Hepatocyte (in vitro differentiated cells): Measurements from ENCODE around the gene GPR18. TPM values are rescaled to one million over a fixed set of nuclear protein-coding genes. Genes with fewer than 3 reads are reported as not detected.

Experiments
- DNase-seq: peaks from one replicate; pipeline ENCODE4 v3.0.0-alpha.2; 2016; ENCODE audit warnings: low spot score
- H2AFZ ChIP-seq: fragments of 200-600 bp; sonication (generic); 2 replicates; pipeline ENCODE4 v1.6.0; 2016; ENCODE audit warnings: antibody characterized with exemption, mild to moderate bottlenecking
- H3K27ac ChIP-seq: fragments of 200-600 bp; sonication (generic); 2 replicates; pipeline ENCODE4 v1.5.1; 2016; ENCODE audit warnings: mild to moderate bottlenecking
- H3K27me3 ChIP-seq: fragments of 200-600 bp; sonication (generic); 2 replicates; pipeline ENCODE4 v1.6.1; 2016
- H3K36me3 ChIP-seq: fragments of 200-600 bp; sonication (generic); replicated peaks from 2 replicates; pipeline ENCODE4 v1.5.1; 2016; ENCODE audit warnings: low read depth; ENCODE audit not compliant: insufficient read depth
- H3K4me1 ChIP-seq: fragments of 200-600 bp; sonication (generic); 2 replicates; pipeline ENCODE4 v1.5.1; 2016; ENCODE audit warnings: mild to moderate bottlenecking, moderate library complexity; ENCODE audit not compliant: insufficient read depth
- H3K4me2 ChIP-seq: fragments of 200-600 bp; sonication (generic); 2 replicates; pipeline ENCODE4 v1.6.0; 2016
- H3K4me3 ChIP-seq: fragments of 200-600 bp; sonication (generic); 2 replicates; pipeline ENCODE4 v1.5.1; 2016; ENCODE audit warnings: mild to moderate bottlenecking
- H3K79me2 ChIP-seq: fragments of 200-600 bp; sonication (generic); 2 replicates; pipeline ENCODE4 v1.6.0; 2017; ENCODE audit warnings: mild to moderate bottlenecking
- H3K9me2 ChIP-seq: fragments of 200-600 bp; sonication (generic); replicated peaks from 2 replicates; pipeline ENCODE4 v1.6.0; 2017; ENCODE audit warnings: mild to moderate bottlenecking; ENCODE audit not compliant: insufficient read depth
- H3K9me3 ChIP-seq: fragments of 200-600 bp; sonication (generic); 2 replicates; pipeline ENCODE4 v1.5.1; 2016; ENCODE audit warnings: low read depth, mild to moderate bottlenecking
- H4K20me1 ChIP-seq: fragments of 200-600 bp; sonication (generic); 2 replicates; pipeline ENCODE4 v1.6.0; 2016; ENCODE audit warnings: mild to moderate bottlenecking; ENCODE audit not compliant: insufficient read depth, poor library complexity, severe bottlenecking
- CTCF ChIP-seq: fragments of 200-600 bp; sonication (generic); IDR thresholded peaks from 2 replicates; pipeline ENCODE4 v1.5.1; 2016; ENCODE audit warnings: antibody characterized with exemption, mild to moderate bottlenecking; ENCODE audit not compliant: poor library complexity
- EZH2 ChIP-seq: fragments of 200-600 bp; sonication (generic); IDR thresholded peaks from 2 replicates; pipeline ENCODE4 v1.6.1; 2016; ENCODE audit warnings: antibody characterized with exemption, mild to moderate bottlenecking, borderline replicate concordance
- EZH2phosphoT487 ChIP-seq: fragments of 200-600 bp; sonication (generic); IDR thresholded peaks from one replicate; pipeline ENCODE4 v1.6.1; 2018; ENCODE audit warnings: antibody characterized with exemption, mild to moderate bottlenecking, low read depth, moderate library complexity; ENCODE audit not compliant: unreplicated experiment, severe bottlenecking
- WGBS: methylation state at CpG from one replicate; pipeline ENCODE4 v1.1.6; 2016; ENCODE audit warnings: low lambda C conversion rate; ENCODE audit errors: missing lambda C conversion rate; 5-methylcytosine and 5-hydroxymethylcytosine counted together
- polyA plus RNA-seq: library from polyadenylated mRNA; unstranded; fragments of >200 nt; fragmentation: Nextera tagmentation; extraction: Ambion mirVana; gene quantifications from 2 replicates; pipeline ENCODE4 v1.2.1, GENCODE V29; 2016
- total RNA-seq: library from RNA; depleted of rRNA; stranded (reverse); fragments of >200 nt; gene quantifications from 2 replicates; pipeline ENCODE4 v1.2.3, GENCODE V29; 2014

The GPR18 gene
- total and polyA plus RNA-seq, 2 experiments from 2014 or later: not detected

- H3K36me3 ChIP-seq: no peaks in the 10 kb centered on the region
- TF ChIP-seq EZH2 (no peak), EZH2phosphoT487 (no peak), CTCF (no peak)
- DNase-seq: no peak
- H3K4me2 ChIP-seq: no peak overlapping the region
- no peaks in the 10 kb centered on the region for H3K9me3 ChIP-seq
- peaks cover 7% of the 10 kb centered on the region for H3K79me2 ChIP-seq
- H2AFZ ChIP-seq: no peak overlapping the region
- no peak overlapping the region for H3K4me3 ChIP-seq
- H3K27me3 ChIP-seq: no peaks in the 10 kb centered on the region
- H4K20me1 ChIP-seq: no peaks in the 10 kb centered on the region
- peaks cover 20% of the 10 kb centered on the region for H3K4me1 ChIP-seq
- no peaks in the 10 kb centered on the region for H3K9me2 ChIP-seq
- no peak overlapping the region for H3K27ac ChIP-seq
- 91% methylated on average over 8 of the region's 8 CpGs for WGBS
Measured at GRCh38 chr13:99305566-99305965, 47.4 kb upstream of the GPR18 start.

GRCh38 chr13:99305158-99305557 lies 47.0 kb upstream of the GPR18 start:
- H3K4me1 ChIP-seq: peaks cover 19% of the 10 kb centered on the region
- TF ChIP-seq EZH2phosphoT487 (no peak), EZH2 (no peak), CTCF (no peak)
- H3K27ac ChIP-seq: no peak overlapping the region
- 77% methylated on average over 5 of the region's 5 CpGs for WGBS
- H3K4me3 ChIP-seq: no peak overlapping the region
- H3K79me2 ChIP-seq: peaks cover 7% of the 10 kb centered on the region
- no peak for DNase-seq
- no peak overlapping the region for H2AFZ ChIP-seq
- no peak overlapping the region for H3K4me2 ChIP-seq
- H3K36me3 ChIP-seq: no peaks in the 10 kb centered on the region
- no peaks in the 10 kb centered on the region for H3K9me3 ChIP-seq
- no peaks in the 10 kb centered on the region for H4K20me1 ChIP-seq
- no peaks in the 10 kb centered on the region for H3K9me2 ChIP-seq
- H3K27me3 ChIP-seq: no peaks in the 10 kb centered on the region

GRCh38 chr13:99304541-99304940 lies 46.4 kb upstream of the GPR18 start:
- Histone ChIP-seq H4K20me1 (no peaks in the 10 kb centered on the region), H3K4me2 (no peak overlapping the region), H2AFZ (no peak overlapping the region), H3K9me2 (no peaks in the 10 kb centered on the region), H3K4me1 (peaks cover 13% of the 10 kb centered on the region), H3K4me3 (no peak overlapping the region), H3K27ac (no peak overlapping the region), H3K27me3 (no peaks in the 10 kb centered on the region), H3K36me3 (no peaks in the 10 kb centered on the region), H3K9me3 (no peaks in the 10 kb centered on the region), H3K79me2 (peaks cover 4% of the 10 kb centered on the region)
- no peak for DNase-seq
- no peak for TF ChIP-seq CTCF
- no peak for TF ChIP-seq EZH2
- no peak for TF ChIP-seq EZH2phosphoT487
- 89% methylated on average over 4 of the region's 4 CpGs for WGBS

- Histone ChIP-seq H3K9me2 (no peaks in the 10 kb centered on the region), H3K27ac (no peak overlapping the region), H3K79me2 (no peaks in the 10 kb centered on the region), H3K4me1 (peaks cover 13% of the 10 kb centered on the region), H3K4me3 (no peak overlapping the region), H2AFZ (no peak overlapping the region), H3K27me3 (no peaks in the 10 kb centered on the region), H3K4me2 (no peak overlapping the region), H3K9me3 (no peaks in the 10 kb centered on the region), H4K20me1 (no peaks in the 10 kb centered on the region), H3K36me3 (no peaks in the 10 kb centered on the region)
- no peak for DNase-seq
- WGBS: 93% methylated on average over 14 of the region's 14 CpGs
- TF ChIP-seq EZH2phosphoT487 (no peak), CTCF (no peak), EZH2 (no peak)
Measured at GRCh38 chr13:99303863-99304521, 45.8 kb upstream of the GPR18 start.
